Spleen (tissue), 11 donors: Measurements from ENCODE around the gene CDX1. TPM values are rescaled to one million over a fixed set of nuclear protein-coding genes. Genes with fewer than 3 reads are reported as not detected.

Experiments used
- DNase-seq: peaks from one replicate; pipeline ENCODE4 v3.0.0-alpha.2; 2020
- H3K27ac ChIP-seq, 8 donors: fragments of 200-600 bp; sonication (generic) in 7 of 8; 1 replicate in 4 of 8; 2 replicates in 4 of 8; pipeline versions ENCODE4 v1.5.0 to v1.8.0; 2016 to 2021; ENCODE audit warnings: inconsistent platforms in 4 of 8, mild to moderate bottlenecking in 4 of 8, moderate library complexity in 1 of 8
- H3K27me3 ChIP-seq, 7 donors: fragments of 200-600 bp; sonication (generic) in 6 of 7; replicated peaks in 1 of 7; 1 replicate in 4 of 7; 2 replicates in 3 of 7; pipeline versions ENCODE4 v1.5.0 to v1.8.0; 2016 to 2021; ENCODE audit warnings: inconsistent platforms in 3 of 7, mild to moderate bottlenecking in 1 of 7
- H3K36me3 ChIP-seq, 6 donors: fragments of 200-600 bp; sonication (generic) in 5 of 6; 1 replicate in 4 of 6; 2 replicates in 2 of 6; pipeline versions ENCODE4 v1.5.0 to v1.8.0; 2016 to 2021; ENCODE audit warnings: inconsistent platforms in 2 of 6
- H3K4me1 ChIP-seq, 6 donors: fragments of 200-600 bp; sonication (generic) in 5 of 6; 1 replicate in 3 of 6; 2 replicates in 3 of 6; pipeline versions ENCODE4 v1.5.0 to v1.8.0; 2016 to 2021; ENCODE audit warnings: inconsistent platforms in 3 of 6
- H3K4me3 ChIP-seq, 8 donors: fragments of 200-600 bp; sonication (generic) in 7 of 8; 1 replicate in 4 of 8; 2 replicates in 4 of 8; pipeline versions ENCODE4 v1.5.0 to v1.8.0; 2016 to 2021; ENCODE audit warnings: inconsistent platforms in 4 of 8, mild to moderate bottlenecking in 4 of 8, moderate library complexity in 2 of 8
- H3K9me3 ChIP-seq, 8 donors: fragments of 200-600 bp; sonication (generic) in 7 of 8; 1 replicate in 4 of 8; 2 replicates in 4 of 8; pipeline versions ENCODE4 v1.5.0 to v1.8.0; 2016 to 2021; ENCODE audit warnings: inconsistent platforms in 4 of 8
- POLR2A ChIP-seq, 3 donors: fragments of 450-650 bp; IDR thresholded peaks; one replicate each; pipeline ENCODE4 v1.5.1; 2017; ENCODE audit warnings: antibody characterized with exemption in 3 of 3, mild to moderate bottlenecking in 1 of 3
- POLR2AphosphoS5 ChIP-seq, 3 donors: sonication (generic); formaldehyde crosslinking; IDR thresholded peaks; one replicate each; pipeline ENCODE4 v1.5.1; 2017; ENCODE audit warnings: antibody characterized with exemption in 3 of 3
- WGBS, 5 donors: extraction: QIAGEN DNeasy Blood & Tissue Kit in 3 of 5; methylation state at CpG; one replicate each; pipeline versions ENCODE4 v1.1.5 to v1.1.7; 2013 to 2018; 5-methylcytosine and 5-hydroxymethylcytosine counted together
- intact Hi-C: fragments of 100-400 bp; cut with DNase I; formaldehyde crosslinking; loops from one replicate; pipeline ENCODE4 v1.15.0; 2023; ENCODE audit warnings: low total_unique reads
- polyA plus RNA-seq, 3 donors: library from polyadenylated mRNA; stranded (reverse); fragments of 200-250 nt; gene quantifications; one replicate each; pipeline ENCODE4 v1.2.1, GENCODE V29; 2013
- total RNA-seq, 7 donors: library from RNA; depleted of rRNA in 3 of 7; stranded (reverse); fragments of >200 nt in 3 of 7; fragmentation: NEBNext Ultra II Directional in 4 of 7; extraction: Animal tissue kit (Norgen Biotek cat#: 25700) in 4 of 7; gene quantifications; one replicate each; pipeline versions ENCODE4 v1.1.0 to v1.2.1, GENCODE V29; 2016 to 2021
- TF ChIP-seq, protein P1 (sequence below), 11 experiments: fragments of 200-600 bp in 7 of 11; fragments of 450-650 bp in 4 of 11; sonication (generic) in 4 of 11; IDR thresholded peaks in 8 of 11; conservative IDR thresholded peaks in 3 of 11; 1 replicate in 7 of 11; 2 replicates in 4 of 11; pipeline versions ENCODE4 v1.4.0 to v1.8.0; 2016 to 2021; ENCODE audit warnings: antibody characterized with exemption in 11 of 11, inconsistent platforms in 4 of 11, mild to moderate bottlenecking in 1 of 11
- donor health status: healthy with polysubstance abuse.
- donor health status: DM: no; HTN: no; CAD: no; lungs with moderate emphysema.
- donor health status: DM: no; HTN: no; CAD: no.
- donor health status: Bipolar disorder and iron deficiency.
- donor health status: healthy.
- donor health status: DM: no; HTN: no; CAD: no.
- donor health status: DM: yes; HTN: yes; CAD: no.

CDX1 gene
- total and polyA plus RNA-seq, 10 donors: 0.25 to 1.3 (median 0.41) TPM; not detected in 5

- peaks cover 0 to 26% (median 6%) of the 10 kb centered on the region in 6 donors for H3K4me1 ChIP-seq
- peaks cover 0 to 90% (median 0%) of the 10 kb centered on the region in 6 donors for H3K36me3 ChIP-seq
- H3K4me3 ChIP-seq: no peak overlapping the region
- TF ChIP-seq POLR2A (IDR thresholded peaks at IDR 0.05) (no peak), POLR2AphosphoS5 (IDR thresholded peaks at IDR 0.05) (no peak)
- TF ChIP-seq, protein P1, sequence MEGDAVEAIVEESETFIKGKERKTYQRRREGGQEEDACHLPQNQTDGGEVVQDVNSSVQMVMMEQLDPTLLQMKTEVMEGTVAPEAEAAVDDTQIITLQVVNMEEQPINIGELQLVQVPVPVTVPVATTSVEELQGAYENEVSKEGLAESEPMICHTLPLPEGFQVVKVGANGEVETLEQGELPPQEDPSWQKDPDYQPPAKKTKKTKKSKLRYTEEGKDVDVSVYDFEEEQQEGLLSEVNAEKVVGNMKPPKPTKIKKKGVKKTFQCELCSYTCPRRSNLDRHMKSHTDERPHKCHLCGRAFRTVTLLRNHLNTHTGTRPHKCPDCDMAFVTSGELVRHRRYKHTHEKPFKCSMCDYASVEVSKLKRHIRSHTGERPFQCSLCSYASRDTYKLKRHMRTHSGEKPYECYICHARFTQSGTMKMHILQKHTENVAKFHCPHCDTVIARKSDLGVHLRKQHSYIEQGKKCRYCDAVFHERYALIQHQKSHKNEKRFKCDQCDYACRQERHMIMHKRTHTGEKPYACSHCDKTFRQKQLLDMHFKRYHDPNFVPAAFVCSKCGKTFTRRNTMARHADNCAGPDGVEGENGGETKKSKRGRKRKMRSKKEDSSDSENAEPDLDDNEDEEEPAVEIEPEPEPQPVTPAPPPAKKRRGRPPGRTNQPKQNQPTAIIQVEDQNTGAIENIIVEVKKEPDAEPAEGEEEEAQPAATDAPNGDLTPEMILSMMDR (IDR thresholded peaks at IDR 0.05 in 8 of 11, conservative IDR thresholded peaks at IDR 0.05 in 3 of 11): no peak
- no peaks in the 10 kb centered on the region for H3K9me3 ChIP-seq
- intact Hi-C loops: no loop called here
- 45 to 61% (median 55%) methylated on average over 4 of the region's 4 CpGs for WGBS, 5 donors
- no peaks in the 10 kb centered on the region for H3K27me3 ChIP-seq
- DNase-seq: no peak
- peak overlapping the region in 4 of 8 donors; percentile 18 to 64 (median 43) for H3K27ac ChIP-seq
Measured at GRCh38 chr5:150123542-150123941, 43.0 kb upstream of the CDX1 start.

GRCh38 chr5:150124111-150124557 lies 42.4 kb upstream of the CDX1 start:
- intact Hi-C loops: no loop called here
- 69 to 83% (median 74%) methylated on average over 8 to 11 of the region's 11 CpGs for WGBS, 5 donors
- Histone ChIP-seq H3K36me3 (peaks cover 0 to 90% (median 0%) of the 10 kb centered on the region in 6 donors), H3K27ac (peak overlapping the region in 4 of 8 donors; percentile 18 to 64 (median 43)), H3K4me3 (no peak overlapping the region), H3K4me1 (peaks cover 0 to 26% (median 6%) of the 10 kb centered on the region in 6 donors), H3K9me3 (no peaks in the 10 kb centered on the region), H3K27me3 (no peaks in the 10 kb centered on the region)
- TF ChIP-seq POLR2AphosphoS5 (IDR thresholded peaks at IDR 0.05): peak in 1 of 3 donors; percentile 47
- TF ChIP-seq, protein P1 (IDR thresholded peaks at IDR 0.05 in 8 of 11, conservative IDR thresholded peaks at IDR 0.05 in 3 of 11): no peak
- DNase-seq: peak; percentile 73

- H3K4me3 ChIP-seq: no peak overlapping the region
- 64 to 85% (median 83%) methylated on average over 5 to 8 of the region's 8 CpGs for WGBS, 5 donors
- no peaks in the 10 kb centered on the region for H3K9me3 ChIP-seq
- TF ChIP-seq POLR2AphosphoS5 (IDR thresholded peaks at IDR 0.05) (no peak), POLR2A (IDR thresholded peaks at IDR 0.05) (no peak)
- TF ChIP-seq, protein P1 (IDR thresholded peaks at IDR 0.05 in 8 of 11, conservative IDR thresholded peaks at IDR 0.05 in 3 of 11): no peak
- peak; percentile 56 for DNase-seq
- H3K27me3 ChIP-seq: no peaks in the 10 kb centered on the region
- peak overlapping the region in 3 of 8 donors; percentile 34 to 64 (median 52) for H3K27ac ChIP-seq
- H3K36me3 ChIP-seq: peaks cover 0 to 90% (median 0%) of the 10 kb centered on the region in 6 donors
- intact Hi-C loops: no loop called here
- H3K4me1 ChIP-seq: peaks cover under 1 to 27% (median 7%) of the 10 kb centered on the region in 6 donors
Measured at GRCh38 chr5:150124596-150124995, 42.0 kb upstream of the CDX1 start.

GRCh38 chr5:150125334-150125733 lies 41.2 kb upstream of the CDX1 start:
- no peaks in the 10 kb centered on the region for H3K27me3 ChIP-seq
- H3K4me3 ChIP-seq: no peak overlapping the region
- peaks cover 3 to 34% (median 14%) of the 10 kb centered on the region in 6 donors for H3K4me1 ChIP-seq
- no peak for DNase-seq
- intact Hi-C loops: no loop called here
- 89 to 95% (median 91%) methylated on average over 10 of the region's 10 CpGs for WGBS, 5 donors
- TF ChIP-seq, protein P1 (IDR thresholded peaks at IDR 0.05 in 8 of 11, conservative IDR thresholded peaks at IDR 0.05 in 3 of 11): no peak
- TF ChIP-seq POLR2A (IDR thresholded peaks at IDR 0.05) (no peak), POLR2AphosphoS5 (IDR thresholded peaks at IDR 0.05) (peak in 1 of 3 donors; percentile 12)
- peaks cover 0 to 87% (median 0%) of the 10 kb centered on the region in 6 donors for H3K36me3 ChIP-seq
- no peaks in the 10 kb centered on the region for H3K9me3 ChIP-seq
- peak overlapping the region in 2 of 8 donors; percentile 5 to 7 for H3K27ac ChIP-seq
